Effector memory CD4-positive, alpha-beta T cell (primary cell): ENCODE results near the gene RFWD3.

Source experiments
- DNase-seq, 3 donors: peaks; one replicate each; pipeline ENCODE4 v3.0.0-alpha.2; 2020
- H3K27ac ChIP-seq: 2 replicates; pipeline ENCODE4 v1.7.0; 2013; ENCODE audit warnings: mild to moderate bottlenecking, low read length, moderate library complexity; ENCODE audit not compliant: insufficient read depth, poor library complexity, severe bottlenecking
- H3K27me3 ChIP-seq: replicated peaks from 2 replicates; pipeline ENCODE4 v1.7.0; 2013; ENCODE audit warnings: mild to moderate bottlenecking, low read length; ENCODE audit not compliant: insufficient read depth, control insufficient read depth, poor library complexity, severe bottlenecking
- H3K36me3 ChIP-seq: 2 replicates; pipeline ENCODE4 v1.7.0; 2013; ENCODE audit warnings: mild to moderate bottlenecking, low read length, moderate library complexity; ENCODE audit not compliant: control insufficient read depth, insufficient read depth
- H3K4me1 ChIP-seq: 2 replicates; pipeline ENCODE4 v1.7.0; 2013; ENCODE audit warnings: low read length, mild to moderate bottlenecking; ENCODE audit not compliant: control insufficient read depth, insufficient read depth, poor library complexity, severe bottlenecking
- H3K4me3 ChIP-seq: 2 replicates; pipeline ENCODE4 v1.7.0; 2013; ENCODE audit warnings: low read length, low read depth, mild to moderate bottlenecking; ENCODE audit not compliant: insufficient read depth, poor library complexity, severe bottlenecking
- H3K9me3 ChIP-seq: 2 replicates; pipeline ENCODE4 v1.7.0; 2013; ENCODE audit warnings: mild to moderate bottlenecking, low read length, moderate library complexity; ENCODE audit not compliant: control insufficient read depth
- total RNA-seq, 3 donors: gene quantifications; one replicate each; lab custom pipeline; 2026; lab: John Stamatoyannopoulos, UW

Gene RFWD3
- total RNA-seq: 42.1 to 59.4 (median 44.3) reads per million in 3 donors

GRCh38 chr16:74666425-74667254 lies at the start of gene RFWD3:
Gene RFWD3 (minus strand): TSS chr16:74666877. CDS start chr16:74661449, 5,428 bp downstream.
- no peaks in the 10 kb centered on the region for H3K27me3 ChIP-seq
- H3K9me3 ChIP-seq: no peaks in the 10 kb centered on the region
- peak within 1 kb of the TSS; percentile 94 for H3K4me3 ChIP-seq
- peak within 1 kb of the TSS; percentile 87 for H3K27ac ChIP-seq
- H3K36me3 ChIP-seq: peaks cover 16% of the 10 kb centered on the region
- DNase-seq: peak; percentile 96 to 98 (median 96)
- H3K4me1 ChIP-seq: peaks cover 20% of the 10 kb centered on the region

- Histone ChIP-seq H3K27me3 (no peaks in the 10 kb centered on the region), H3K36me3 (no peaks in the 10 kb centered on the region), H3K27ac (no peak overlapping the region), H3K9me3 (no peaks in the 10 kb centered on the region), H3K4me3 (no peak overlapping the region), H3K4me1 (no peaks in the 10 kb centered on the region)
- DNase-seq: no peak
Measured at GRCh38 chr16:74716355-74716754, 49.7 kb upstream of the RFWD3 start.

GRCh38 chr16:74713876-74714275 lies 47.2 kb upstream of the RFWD3 start:
- no peaks in the 10 kb centered on the region for H3K36me3 ChIP-seq
- H3K4me3 ChIP-seq: no peak overlapping the region
- no peak for DNase-seq
- no peaks in the 10 kb centered on the region for H3K4me1 ChIP-seq
- H3K27me3 ChIP-seq: no peaks in the 10 kb centered on the region
- H3K9me3 ChIP-seq: no peaks in the 10 kb centered on the region
- no peak overlapping the region for H3K27ac ChIP-seq

- DNase-seq: no peak
- Histone ChIP-seq H3K27me3 (no peaks in the 10 kb centered on the region), H3K4me1 (no peaks in the 10 kb centered on the region), H3K36me3 (no peaks in the 10 kb centered on the region), H3K9me3 (no peaks in the 10 kb centered on the region), H3K4me3 (no peak overlapping the region), H3K27ac (no peak overlapping the region)
Measured at GRCh38 chr16:74713325-74713724, 46.6 kb upstream of the RFWD3 start.

- H3K4me3 ChIP-seq: no peak overlapping the region
- no peak for DNase-seq
- H3K27me3 ChIP-seq: no peaks in the 10 kb centered on the region
- no peaks in the 10 kb centered on the region for H3K9me3 ChIP-seq
- no peak overlapping the region for H3K27ac ChIP-seq
- no peaks in the 10 kb centered on the region for H3K36me3 ChIP-seq
- no peaks in the 10 kb centered on the region for H3K4me1 ChIP-seq
Measured at GRCh38 chr16:74711938-74712337, 45.3 kb upstream of the RFWD3 start.

GRCh38 chr16:74710401-74710800 lies 43.7 kb upstream of the RFWD3 start:
- Histone ChIP-seq H3K9me3 (no peaks in the 10 kb centered on the region), H3K4me1 (no peaks in the 10 kb centered on the region), H3K27me3 (no peaks in the 10 kb centered on the region), H3K36me3 (no peaks in the 10 kb centered on the region), H3K27ac (no peak overlapping the region), H3K4me3 (no peak overlapping the region)
- DNase-seq: no peak

GRCh38 chr16:74709441-74709877 lies 42.8 kb upstream of the RFWD3 start:
- H3K4me1 ChIP-seq: no peaks in the 10 kb centered on the region
- DNase-seq: peak; percentile 56 to 69 (median 57)
- H3K27ac ChIP-seq: no peak overlapping the region
- no peak overlapping the region for H3K4me3 ChIP-seq
- no peaks in the 10 kb centered on the region for H3K27me3 ChIP-seq
- no peaks in the 10 kb centered on the region for H3K36me3 ChIP-seq
- no peaks in the 10 kb centered on the region for H3K9me3 ChIP-seq

GRCh38 chr16:74700438-74701225 lies 34.0 kb upstream of the RFWD3 start, which contains the start of gene MLKL:
Gene MLKL (minus strand): TSS chr16:74700862. CDS start chr16:74695757, 5,105 bp downstream.
- Histone ChIP-seq H3K36me3 (no peaks in the 10 kb centered on the region), H3K27me3 (no peaks in the 10 kb centered on the region), H3K4me3 (peak within 1 kb of the TSS; percentile 90), H3K4me1 (peaks cover 20% of the 10 kb centered on the region), H3K9me3 (no peaks in the 10 kb centered on the region), H3K27ac (peak within 1 kb of the TSS; percentile 76)
- peak; percentile 41 to 47 (median 46) for DNase-seq

- DNase-seq: no peak
- peak overlapping the region; percentile 76 for H3K27ac ChIP-seq
- H3K4me3 ChIP-seq: peak overlapping the region; percentile 90
- H3K27me3 ChIP-seq: no peaks in the 10 kb centered on the region
- H3K36me3 ChIP-seq: no peaks in the 10 kb centered on the region
- peaks cover 20% of the 10 kb centered on the region for H3K4me1 ChIP-seq
- no peaks in the 10 kb centered on the region for H3K9me3 ChIP-seq
Measured at GRCh38 chr16:74700116-74700437, 33.4 kb upstream of the RFWD3 start.

- H3K36me3 ChIP-seq: no peaks in the 10 kb centered on the region
- peak overlapping the region; percentile 90 for H3K4me3 ChIP-seq
- H3K4me1 ChIP-seq: peaks cover 20% of the 10 kb centered on the region
- no peaks in the 10 kb centered on the region for H3K9me3 ChIP-seq
- DNase-seq: no peak
- peak overlapping the region; percentile 76 for H3K27ac ChIP-seq
- no peaks in the 10 kb centered on the region for H3K27me3 ChIP-seq
Measured at GRCh38 chr16:74699666-74700065, 33.0 kb upstream of the RFWD3 start.
